Body of pancreas (tissue), 4 donors: ENCODE measurements around the gene PHF5A.

Experiments
- CTCF ChIP-seq, 7 experiments: fragments of 450-650 bp in 4 of 7; fragments of 200-600 bp in 3 of 7; sonication (generic) in 3 of 7; IDR thresholded peaks; one replicate each; pipeline ENCODE4 v1.5.1; 2016 to 2019; ENCODE audit warnings: antibody characterized with exemption in 7 of 7
- POLR2A ChIP-seq, 3 donors: fragments of 450-650 bp; IDR thresholded peaks; one replicate each; pipeline ENCODE4 v1.6.1; 2016; ENCODE audit warnings: antibody characterized with exemption in 3 of 3, mild to moderate bottlenecking in 2 of 3

- TF ChIP-seq CTCF (IDR thresholded peaks at IDR 0.05) (no peak), POLR2A (IDR thresholded peaks at IDR 0.05) (peak in 2 of 3 donors; percentile 77)
Observed at GRCh38 chr22:41468381-41469217, at the start of gene PHF5A, which contains the start of gene ACO2.
